Measurements from ENCODE around the gene JAG2. TPM values are rescaled to one million over a fixed set of nuclear protein-coding genes. Genes with fewer than 3 reads are reported as not detected.

The JAG2 gene
- total RNA-seq, 1 donor from 2014 or later, result 123 TPM

DNA sequence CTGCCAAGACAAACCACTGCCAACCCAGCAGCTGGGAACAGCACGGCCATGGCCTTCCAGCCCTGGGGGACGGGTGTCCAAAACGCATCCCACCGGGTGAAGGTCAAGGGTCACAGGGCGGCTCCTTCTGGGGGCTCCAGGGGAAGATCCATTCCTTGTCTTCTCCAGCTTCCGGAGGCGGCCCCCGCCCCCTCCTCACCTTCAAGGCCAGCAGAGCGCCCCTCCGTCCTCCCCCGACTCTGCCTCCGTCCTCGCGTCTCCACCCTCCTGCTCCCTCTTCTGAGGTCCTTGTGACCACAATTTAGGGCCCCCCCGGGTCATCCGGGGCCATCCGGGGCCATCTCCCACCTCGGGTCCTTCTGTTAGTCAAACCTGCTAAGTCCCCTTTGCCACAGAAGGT is 16.4 kb upstream of the JAG2 start:
- no peak for DNase-seq (ENCODE audit: extremely low read depth, low read depth, low spot score)

- DNase-seq (ENCODE audit: extremely low read depth, low read depth, low spot score), result no peak
Observed at GRCh38 chr14:105184461-105184860, 15.9 kb upstream of the JAG2 start.

DNA sequence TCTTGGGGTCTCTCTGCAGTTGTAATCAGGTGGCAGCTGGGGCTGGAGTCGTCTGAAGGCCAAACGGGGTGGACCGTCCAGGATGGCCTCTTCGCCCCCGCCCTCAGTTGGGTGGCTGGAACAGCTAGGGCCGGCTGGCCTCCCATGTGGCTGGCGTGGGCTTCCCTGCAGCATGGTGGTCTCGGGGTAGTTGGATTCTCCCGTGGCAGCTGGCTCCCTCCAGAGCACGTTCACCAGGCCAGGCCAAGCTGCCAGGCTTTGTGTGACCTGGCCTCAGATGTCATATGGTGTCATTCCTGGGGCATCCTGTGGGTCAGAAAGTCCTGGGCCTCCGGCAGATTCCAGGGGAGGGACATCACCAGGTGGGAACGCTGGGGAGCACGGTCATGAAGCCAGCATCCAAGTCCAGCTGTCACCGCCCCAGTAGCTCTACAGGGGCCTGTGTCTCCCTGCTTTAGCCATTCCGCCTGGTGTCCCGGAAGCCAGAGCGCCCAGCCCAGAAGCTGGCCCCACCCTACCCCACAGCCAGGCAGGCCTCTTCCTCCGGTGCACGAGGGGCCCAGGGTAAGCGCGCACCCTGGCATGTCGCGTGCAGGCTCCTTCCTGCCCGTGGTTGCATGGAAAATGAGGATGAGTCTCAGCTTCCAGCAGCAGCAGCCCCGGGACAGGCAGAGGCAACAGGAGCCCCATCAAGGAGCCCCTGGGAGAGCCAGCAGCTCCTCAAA is 13.9 kb upstream of the JAG2 start:
- no peak for DNase-seq (ENCODE audit: extremely low read depth, low read depth, low spot score)

DNA sequence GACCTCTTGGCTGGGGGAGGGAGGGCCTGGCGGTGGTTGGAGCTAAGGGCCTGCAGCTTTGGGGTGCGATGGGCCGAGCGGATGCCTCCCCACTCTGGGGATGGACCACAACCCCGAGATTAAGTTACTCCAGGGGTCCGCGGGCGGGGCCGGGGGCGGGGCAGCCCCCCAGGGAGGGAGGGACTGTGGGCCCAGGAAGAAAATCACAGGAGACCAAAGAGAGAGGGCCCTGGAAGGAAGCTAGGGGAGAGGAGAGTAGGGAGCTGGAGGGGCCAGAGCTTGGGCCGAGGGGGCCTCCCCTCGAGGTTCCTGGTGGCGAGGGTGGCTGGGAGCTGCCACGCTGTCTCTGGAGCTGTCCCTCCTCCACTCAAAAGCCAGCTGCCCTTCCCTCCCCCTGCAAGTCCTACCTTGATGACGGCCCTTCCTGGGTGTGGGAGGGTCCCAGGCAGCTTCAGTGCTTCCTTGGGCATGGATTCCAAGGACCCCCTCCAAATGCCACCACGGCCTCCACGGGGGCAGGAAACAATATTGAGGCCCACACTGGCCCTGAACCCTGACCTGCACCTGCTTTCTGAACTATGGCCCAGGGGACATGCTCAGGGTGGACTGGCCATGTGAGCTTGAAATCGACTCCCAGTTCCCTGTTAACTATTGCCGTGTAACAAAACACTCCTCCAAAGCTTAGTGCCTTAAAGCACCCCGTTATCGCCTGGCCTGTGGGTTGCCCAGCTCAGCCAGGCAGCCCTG is 13.1 kb upstream of the JAG2 start:
- DNase-seq (ENCODE audit: extremely low read depth, low read depth, low spot score), result no peak

DNA sequence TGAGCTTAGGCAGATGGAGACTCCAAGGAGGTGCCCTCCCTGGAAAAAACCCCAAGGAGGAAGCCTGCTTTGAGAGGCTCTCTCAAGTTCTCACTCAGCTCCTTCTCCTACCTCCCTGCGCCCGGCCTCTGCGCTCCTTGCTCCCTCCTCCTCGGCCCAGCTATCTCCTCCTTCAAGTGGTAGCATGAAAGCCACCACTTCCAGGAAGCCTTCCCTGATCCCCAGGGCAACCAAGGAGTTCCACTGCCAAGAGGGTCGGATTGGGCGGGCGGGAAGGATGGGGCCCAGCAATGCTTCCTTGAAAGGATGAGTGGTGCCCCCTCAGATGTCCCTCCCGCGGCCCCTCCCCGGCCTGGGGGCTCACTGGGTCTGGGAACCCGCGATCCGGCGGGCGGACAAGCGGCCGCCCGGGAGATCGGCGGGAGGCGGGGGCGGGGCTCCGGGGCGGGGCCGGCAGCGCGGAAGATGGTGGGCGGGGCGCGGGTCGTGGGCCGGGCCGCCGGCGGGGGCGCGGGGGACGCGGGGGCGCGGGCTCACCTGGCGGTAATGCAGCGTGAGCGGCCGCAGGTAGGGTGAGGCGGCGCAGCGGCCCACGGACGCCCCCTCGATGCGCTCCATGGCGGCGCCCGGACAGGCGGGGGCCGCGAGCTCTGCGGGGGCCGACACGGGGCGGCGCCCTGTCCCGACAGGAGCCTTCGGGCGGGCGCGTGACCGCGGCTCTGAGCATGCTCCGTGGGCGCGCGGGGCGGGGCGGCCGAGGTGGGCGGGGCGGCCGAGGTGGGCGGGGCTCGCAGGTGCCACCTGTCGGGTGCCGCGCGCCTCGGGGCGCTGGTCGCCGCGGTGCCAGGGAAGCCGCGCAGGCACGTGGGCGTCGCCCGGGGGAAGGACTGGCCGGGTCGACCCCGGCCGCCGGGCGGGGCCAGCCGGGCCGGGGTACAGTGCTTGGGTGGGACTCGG is 12.3 kb upstream of the JAG2 start, which contains the start of gene NUDT14:
NUDT14 (minus strand) TSS at position 721 of the 957 bp plus-strand sequence; CDS start at position 618, 103 bp downstream.
- DNase-seq (ENCODE audit: extremely low read depth, low read depth, low spot score), result no peak

DNA sequence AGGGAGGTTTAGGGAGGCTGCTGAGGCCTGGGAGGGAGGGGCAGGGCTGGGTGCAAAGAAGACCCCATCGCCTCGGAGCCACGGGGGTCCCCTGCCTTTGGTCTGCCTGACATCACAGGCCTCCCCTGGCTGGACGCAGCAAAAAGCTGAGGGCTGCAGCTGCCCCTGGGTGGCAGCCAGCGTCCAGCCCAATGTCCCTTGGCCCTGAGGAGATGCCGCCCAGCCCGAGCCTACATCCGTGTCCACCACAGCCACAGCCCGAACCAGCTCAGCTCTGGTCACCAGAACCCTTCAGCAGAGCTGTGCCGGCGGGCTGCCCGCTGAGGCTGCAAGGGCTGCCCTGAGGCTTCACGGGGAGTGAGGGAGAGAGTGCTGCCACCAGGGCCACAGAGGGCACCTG is 10.6 kb upstream of the JAG2 start:
- DNase-seq (ENCODE audit: extremely low read depth, low read depth, low spot score), result no peak

GRCh38 chr14:105178868-105179140 is 10.2 kb upstream of the JAG2 start:
- no peak for DNase-seq (ENCODE audit: extremely low read depth, low read depth, low spot score)

DNA sequence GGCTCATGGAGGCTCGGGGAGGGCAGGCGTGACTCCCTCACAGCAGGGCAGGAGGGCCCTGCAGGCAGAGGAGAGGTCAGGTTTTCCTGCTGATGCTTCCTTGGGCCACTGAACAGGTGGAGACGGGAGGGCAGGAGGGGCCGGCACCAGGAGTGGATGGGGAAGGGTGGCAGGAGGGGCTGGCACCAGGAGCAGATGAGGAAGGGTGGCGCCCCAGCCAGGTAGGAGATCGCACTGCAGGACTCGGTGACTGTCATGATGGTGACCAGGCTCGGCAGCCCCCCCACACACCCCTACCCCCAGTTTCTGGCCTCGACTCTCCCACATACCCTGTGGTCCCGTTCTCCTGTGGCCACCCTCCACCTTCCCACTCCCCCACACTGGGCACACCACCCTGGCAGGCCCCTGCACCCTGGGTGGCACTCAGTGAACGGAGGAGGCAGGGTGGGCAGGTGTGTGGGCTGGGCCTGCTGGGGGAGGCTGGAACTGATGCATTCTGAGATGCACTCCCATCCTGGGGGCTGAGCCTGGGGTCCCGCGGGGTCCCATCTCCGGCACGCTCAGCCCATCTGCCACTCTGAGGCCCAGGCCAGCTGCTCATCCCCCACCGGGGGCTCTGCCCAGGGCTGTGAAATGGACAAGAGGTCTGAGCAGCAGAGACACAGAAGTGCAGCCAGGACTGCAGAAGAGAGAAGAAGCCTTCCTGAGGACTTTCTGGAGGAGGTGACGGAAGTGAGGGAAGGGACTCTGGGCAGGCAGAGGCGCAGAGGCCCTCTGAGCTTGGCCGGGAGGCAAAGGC is 9.7 kb upstream of the JAG2 start:
- DNase-seq (ENCODE audit: extremely low read depth, low read depth, low spot score), result no peak

- no peak for DNase-seq (ENCODE audit: extremely low read depth, low read depth, low spot score)
Observed at GRCh38 chr14:105177082-105177481, 8.5 kb upstream of the JAG2 start.

DNA sequence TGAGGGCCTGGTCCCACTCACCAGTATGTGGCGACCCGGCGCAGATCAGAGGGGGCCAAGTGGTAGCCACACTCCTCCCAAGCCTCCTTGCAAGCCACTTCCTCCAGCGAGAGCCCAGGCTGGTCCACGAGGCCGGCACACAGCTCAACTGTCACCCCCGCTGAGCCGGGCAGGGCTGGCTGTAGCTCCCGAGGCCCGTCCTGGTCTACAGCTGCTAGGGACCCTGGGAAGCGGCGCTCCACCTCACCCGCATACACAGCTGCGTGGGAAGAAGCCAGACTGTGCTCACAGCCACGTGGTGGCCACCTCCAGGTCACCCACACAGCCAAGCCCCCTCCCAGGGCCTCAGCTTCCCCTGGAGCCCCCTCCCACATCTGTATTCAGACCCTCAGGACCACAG is 7.9 kb upstream of the JAG2 start:
- no peak for DNase-seq (ENCODE audit: extremely low read depth, low read depth, low spot score)

GRCh38 chr14:105173901-105174894 is 5.6 kb upstream of the JAG2 start:
- no peak for DNase-seq (ENCODE audit: extremely low read depth, low read depth, low spot score)

DNA sequence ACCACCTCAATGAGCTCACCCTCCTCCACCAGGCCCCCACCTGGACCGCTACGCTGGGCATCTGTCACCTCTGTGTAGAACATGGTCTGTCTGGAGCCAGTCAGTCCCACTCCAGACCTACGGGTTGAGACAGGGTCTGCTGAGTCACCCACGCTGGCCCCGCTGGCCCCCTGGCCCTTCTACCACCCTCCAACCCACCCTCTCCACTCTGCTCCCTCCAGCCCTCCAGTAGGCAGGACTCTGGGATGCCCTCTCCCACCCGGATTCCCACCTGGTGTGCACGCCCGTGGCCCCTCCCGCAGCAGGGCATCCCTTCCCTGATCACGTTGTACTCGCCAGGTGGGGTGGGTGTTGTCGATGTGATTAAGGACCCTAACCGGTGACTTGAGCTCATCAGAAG is 4.6 kb upstream of the JAG2 start:
- no peak for DNase-seq (ENCODE audit: extremely low read depth, low read depth, low spot score)

GRCh38 chr14:105172476-105172875 is 3.9 kb upstream of the JAG2 start:
- DNase-seq (ENCODE audit: extremely low read depth, low read depth, low spot score), result no peak

GRCh38 chr14:105171004-105171673 is 2.6 kb upstream of the JAG2 start:
- DNase-seq (ENCODE audit: extremely low read depth, low read depth, low spot score), result no peak

DNA sequence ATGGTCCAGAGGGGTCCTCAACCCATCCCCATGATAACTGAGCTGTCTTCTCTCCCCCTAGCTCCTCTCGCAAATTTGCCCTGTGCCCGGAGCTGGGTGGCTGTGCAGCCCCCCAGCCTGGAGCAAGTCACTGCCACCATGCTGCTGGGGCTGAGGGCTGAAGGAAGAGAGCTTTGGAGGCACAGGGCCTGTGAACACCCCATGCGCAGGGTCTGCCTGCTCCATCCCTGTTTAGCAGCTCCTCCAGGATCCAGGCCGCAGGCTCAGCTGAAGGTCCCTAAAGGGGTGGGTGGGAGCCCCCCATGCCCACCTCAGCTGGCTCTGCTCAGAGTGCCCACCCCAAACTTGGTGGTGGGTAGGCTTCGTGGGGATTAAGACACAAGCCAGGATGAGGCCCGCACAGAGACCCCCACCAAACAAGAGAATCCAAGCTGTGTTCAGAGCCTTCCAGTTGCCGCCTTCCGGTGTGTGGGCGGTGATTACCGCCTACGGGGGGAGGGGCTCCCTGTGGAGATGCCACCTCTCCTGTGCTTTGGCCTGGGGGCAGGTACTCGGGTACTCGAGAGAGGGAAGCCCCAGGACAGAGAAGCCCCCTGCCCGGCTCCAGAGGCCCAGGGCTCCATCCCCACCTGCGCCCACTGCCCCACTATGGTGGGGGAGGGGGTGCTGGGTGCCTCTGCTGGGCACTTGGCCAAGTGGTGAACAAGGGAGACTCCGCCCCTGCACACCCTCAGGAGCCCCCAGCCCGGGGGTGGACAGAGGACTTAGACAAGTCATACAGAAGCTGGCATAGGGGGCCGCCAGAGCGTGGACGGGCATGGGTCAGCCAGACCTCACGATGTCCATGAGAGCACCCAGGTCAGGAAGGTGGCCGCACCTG is 1.4 kb upstream of the JAG2 start:
- DNase-seq (ENCODE audit: extremely low read depth, low read depth, low spot score), result no peak

DNA sequence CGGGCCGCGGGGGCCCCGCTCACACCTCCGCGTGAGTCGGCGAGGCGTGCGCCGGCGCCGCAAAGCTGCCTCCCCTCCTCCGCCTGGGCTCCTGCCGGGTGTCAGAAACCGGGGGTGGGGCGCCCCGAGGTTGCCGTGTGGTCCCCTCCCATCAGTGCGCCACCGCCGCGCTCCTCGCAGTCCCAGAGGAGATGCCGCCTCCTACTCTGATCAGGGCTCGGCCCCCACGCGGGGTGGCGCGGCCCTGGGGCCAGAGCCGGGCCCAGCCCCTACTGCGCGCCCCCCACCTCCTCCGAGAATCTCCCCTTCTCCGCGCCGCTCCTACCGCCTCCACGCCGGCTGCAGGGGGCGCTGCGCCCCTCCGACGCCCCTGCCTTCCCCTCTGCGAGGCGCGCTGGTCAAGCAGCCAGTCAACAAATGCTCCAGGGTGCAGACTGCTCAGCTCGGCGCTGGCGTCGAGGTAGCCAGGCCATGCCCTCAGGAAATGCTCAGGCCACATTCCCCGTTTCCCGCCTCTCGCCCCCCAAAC is 467 bp upstream of the JAG2 start:
- DNase-seq (ENCODE audit: extremely low read depth, low read depth, low spot score), result no peak

DNA sequence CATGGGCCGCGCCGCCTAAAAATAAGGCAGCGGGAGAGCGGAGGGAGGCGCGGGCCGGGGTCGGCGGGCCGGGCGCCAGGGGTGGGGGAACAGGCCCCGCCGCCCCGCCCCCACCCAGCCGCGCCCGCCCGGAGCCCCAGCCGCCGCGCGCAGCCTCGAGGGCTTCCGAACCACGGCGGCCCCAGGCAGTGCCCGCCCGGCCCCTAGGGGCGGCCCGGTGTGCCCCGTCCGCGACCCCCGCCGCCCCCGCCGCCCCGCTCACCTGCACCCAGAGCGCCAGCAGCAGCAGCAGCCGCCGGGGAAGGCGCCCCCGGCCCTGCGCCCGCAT is 519 bp downstream of the JAG2 start:
- no peak for DNase-seq (ENCODE audit: extremely low read depth, low read depth, low spot score)
